SK-N-SH (cell line): ENCODE data around the gene HBQ1.

ENCODE experiments used
- CTCF ChIP-seq: fragments of 200-600 bp; sonication (generic); IDR thresholded peaks from 2 replicates; pipeline ENCODE4 v1.6.1; 2017; ENCODE audit warnings: antibody characterized with exemption, mild to moderate bottlenecking, moderate library complexity
- EP300 ChIP-seq, 2 experiments: IDR thresholded peaks; 2 replicates each; pipeline versions ENCODE4 v1.4.0 to v1.6.1; 2012; ENCODE audit warnings: borderline replicate concordance in 1 of 2, low read depth in 1 of 2, low read length in 1 of 2
- EZH2phosphoT487 ChIP-seq: fragments of 200-600 bp; sonication (generic); IDR thresholded peaks from 2 replicates; pipeline ENCODE4 v1.6.1; 2017; ENCODE audit warnings: low read depth, mixed run types, mild to moderate bottlenecking, antibody characterized with exemption, moderate library complexity, borderline replicate concordance
- FOXJ3 ChIP-seq: sonication (generic); formaldehyde crosslinking; IDR thresholded peaks from 2 replicates; pipeline ENCODE4 v1.5.1; 2020; ENCODE audit warnings: mild to moderate bottlenecking, missing genetic modification reagents
- MAX ChIP-seq: IDR thresholded peaks from 2 replicates; pipeline ENCODE4 v1.4.0; 2012; ENCODE audit warnings: low read depth
- MXI1 ChIP-seq: IDR thresholded peaks from 2 replicates; pipeline ENCODE4 v1.6.1; 2012; ENCODE audit warnings: mild to moderate bottlenecking, low read depth, low read length, improper control_type of control experiment
- POLR2AphosphoS5 ChIP-seq: IDR thresholded peaks from 2 replicates; pipeline ENCODE4 v1.6.1; 2012; ENCODE audit warnings: low read depth, low read length
- RAD21 ChIP-seq: IDR thresholded peaks from 2 replicates; pipeline ENCODE4 v1.6.1; 2012; ENCODE audit warnings: mild to moderate bottlenecking, low read length
- REST ChIP-seq: IDR thresholded peaks from 2 replicates; pipeline ENCODE4 v1.6.1; 2012; ENCODE audit warnings: mild to moderate bottlenecking, low read depth, low read length, moderate library complexity
- SMC3 ChIP-seq: IDR thresholded peaks from 2 replicates; pipeline ENCODE4 v1.6.1; 2012; ENCODE audit warnings: low read depth, low read length, improper control_type of control experiment
- TCF12 ChIP-seq: IDR thresholded peaks from 2 replicates; pipeline ENCODE4 v1.4.0; 2012
- TEAD4 ChIP-seq: IDR thresholded peaks from 2 replicates; pipeline ENCODE4 v1.4.0; 2012; ENCODE audit warnings: mild to moderate bottlenecking, borderline replicate concordance; ENCODE audit not compliant: insufficient read depth

GRCh38 chr16:166375-167121 lies 13.7 kb upstream of the HBQ1 start:
- no peak for TF ChIP-seq POLR2AphosphoS5
- no peak for TF ChIP-seq MAX
- no peak for TF ChIP-seq TCF12
- no peak for TF ChIP-seq EP300 (IDR thresholded peaks at IDR 0.05; ENCODE audit: borderline replicate concordance in 1 of 2, low read depth in 1 of 2, low read length in 1 of 2)
- TF ChIP-seq RAD21, result no peak
- TF ChIP-seq MXI1, result no peak
- TF ChIP-seq SMC3, result no peak
- TF ChIP-seq CTCF, result no peak
- no peak for TF ChIP-seq REST
- TF ChIP-seq FOXJ3 (CRISPR knock-in tag), result no peak
- TF ChIP-seq EZH2phosphoT487, result no peak
- no peak for TF ChIP-seq TEAD4
